T-helper 2 cell treated with Interferon-gamma antibody and Interleukin-4, amounts not matched to agents 100 ng/mL and 5 ng/mL, for 36 hours (primary cell): ENCODE data around the gene ETFDH. TPM values are rescaled to one million over a fixed set of nuclear protein-coding genes. Genes with fewer than 3 reads are reported as not detected.
"Not testable (repeated sequence)": the region's sequence is repeated elsewhere in the genome, so short reads cannot be mapped to it uniquely, and the experiment has no call there.

Experiments
- intact Hi-C: fragments of 100-400 bp; cut with micrococcal nuclease; formaldehyde crosslinking; loops from one replicate; pipeline ENCODE4 v1.15.1; 2023
- total RNA-seq: library from RNA; stranded (reverse); gene quantifications from 2 replicates; pipeline ENCODE4 v1.2.3, GENCODE V29; 2022

ETFDH gene
- 20.5 and 22.8 TPM in 2 replicates for total RNA-seq

- intact Hi-C loops: loop anchor here (1.0 to 5.0 kb wide), 9 partner anchors 51 to 531 kb away; partner anchors contain the start of genes FNIP2, PPID and RAPGEF2
These were observed at the start of gene ETFDH for GRCh38 chr4:158671915-158672806. Gene ETFDH (plus strand): TSS chr4:158672296. CDS start chr4:158672457, 161 bp downstream.

GRCh38 chr4:158624889-158625478 is 47.1 kb upstream of the ETFDH start:
- intact Hi-C loops: loop anchor here (1.0 kb wide), 2 partner anchors 129 to 372 kb away; no protein-coding TSS in a partner anchor

GRCh38 chr4:158625544-158625943 is 46.6 kb upstream of the ETFDH start:
- intact Hi-C loops: loop anchor here (1.0 kb wide), 2 partner anchors 129 to 372 kb away; no protein-coding TSS in a partner anchor

- intact Hi-C loops: no loop called here
These were observed 41.2 kb upstream of the ETFDH start for GRCh38 chr4:158630893-158631292.

GRCh38 chr4:158636619-158637018 is 35.5 kb upstream of the ETFDH start:
- intact Hi-C loops: no loop called here

- intact Hi-C loops: no loop called here
These were observed 27.7 kb upstream of the ETFDH start for GRCh38 chr4:158644356-158644755.

GRCh38 chr4:158644760-158645159 is 27.3 kb upstream of the ETFDH start:
- intact Hi-C loops: no loop called here

GRCh38 chr4:158649111-158649680 is 22.9 kb upstream of the ETFDH start:
- intact Hi-C loops: no loop called here

- intact Hi-C loops: no loop called here
These were observed 19.2 kb upstream of the ETFDH start for GRCh38 chr4:158652920-158653319.

GRCh38 chr4:158656439-158656838 is 15.7 kb upstream of the ETFDH start:
- intact Hi-C loops: no loop called here

GRCh38 chr4:158657291-158657690 is 14.8 kb upstream of the ETFDH start:
- intact Hi-C loops: no loop called here

GRCh38 chr4:158663255-158663654 is 8.8 kb upstream of the ETFDH start:
- intact Hi-C loops: not testable (repeated sequence)

GRCh38 chr4:158663707-158664625 is 8.1 kb upstream of the ETFDH start:
- intact Hi-C loops: not testable (repeated sequence)

- intact Hi-C loops: no loop called here
These were observed 7.3 kb upstream of the ETFDH start for GRCh38 chr4:158664806-158665205.

GRCh38 chr4:158666892-158667291 is 5.2 kb upstream of the ETFDH start:
- intact Hi-C loops: loop anchor here (1.0 kb wide), 1 partner anchor 536 kb away; no protein-coding TSS in a partner anchor

GRCh38 chr4:158667651-158668198 is 4.4 kb upstream of the ETFDH start:
- intact Hi-C loops: loop anchor here (1.0 kb wide), 1 partner anchor 536 kb away; no protein-coding TSS in a partner anchor

- intact Hi-C loops: no loop called here
These were observed 2.8 kb upstream of the ETFDH start for GRCh38 chr4:158669310-158669709.

GRCh38 chr4:158670975-158671664 is 976 bp upstream of the ETFDH start:
- intact Hi-C loops: loop anchor here (1.0 to 5.0 kb wide), 4 partner anchors 98 to 532 kb away; partner anchors contain the start of gene FNIP2

- intact Hi-C loops: loop anchor here (1.0 to 5.0 kb wide), 4 partner anchors 98 to 532 kb away; partner anchors contain the start of gene FNIP2
These were observed 506 bp upstream of the ETFDH start, which contains the start of gene C4orf46 for GRCh38 chr4:158671665-158671914. Gene C4orf46 (minus strand): TSS chr4:158671887. CDS start chr4:158671801, 86 bp downstream.

GRCh38 chr4:158673633-158674032 is 1.5 kb downstream of the ETFDH start:
- intact Hi-C loops: loop anchor here (2.0 to 5.0 kb wide), 4 partner anchors 136 to 501 kb away; no protein-coding TSS in a partner anchor
